ENCODE measurements around the gene SMAD2.

GRCh38 chr18:47842836-47843235 is 87.6 kb downstream of the SMAD2 start:
- TF ChIP-seq CTCF (IDR thresholded peaks at IDR 0.05), result no peak
- no peak for TF ChIP-seq POLR2AphosphoS5 (IDR thresholded peaks at IDR 0.05; ENCODE audit: low read depth, low read length)
- no peak for TF ChIP-seq TCF7L2 (IDR thresholded peaks at IDR 0.05; ENCODE audit: low read depth, low read length)
- TF ChIP-seq REST (IDR thresholded peaks at IDR 0.05; ENCODE audit: insufficient read depth in 1 of 2, low read depth in 2 of 2, low read length in 1 of 2), result no peak
